GM10248 (cell line): ENCODE measurements around the gene TCF12.
"Not testable (repeated sequence)": the region's sequence is repeated elsewhere in the genome, so short reads cannot be mapped to it uniquely, and the experiment has no call there.

ENCODE experiments used
- CTCF ChIA-PET: fragments of 300-600 bp; sonication (Branson Sonifier 250); formaldehyde crosslinking; extraction: SDS; loops from one replicate; lab custom pipeline; 2021; ENCODE audit warnings: antibody characterized with exemption; lab: Yijun Ruan, JAX
- POLR2A ChIA-PET: fragments of 350-650 bp; sonication (Branson Sonifier 250); formaldehyde crosslinking; extraction: SDS; loops from one replicate; lab custom pipeline; 2020; ENCODE audit warnings: antibody characterized with exemption; lab: Yijun Ruan, JAX
- DNase-seq: peaks from one replicate; pipeline ENCODE4 v3.0.0; 2012; ENCODE audit errors: extremely low spot score
- CTCF ChIP-seq: IDR thresholded peaks from 2 replicates; pipeline ENCODE4 v1.5.1; 2012; ENCODE audit warnings: mild to moderate bottlenecking, low read depth; ENCODE audit errors: extremely low read depth, missing control alignments, control extremely low read depth

The TCF12 gene

GRCh38 chr15:57003418-57003817, 85.0 kb downstream of the TCF12 start:
- ChIA-PET CTCF (interaction anchor here (0.9 to 1.4 kb wide), 4 partner anchors 18 to 60 kb away, joined by 3 to 4 read pairs (median 3); no protein-coding TSS in a partner anchor), POLR2A (no interaction called here)
- no peak for TF ChIP-seq CTCF
- DNase-seq = no peak

DNA sequence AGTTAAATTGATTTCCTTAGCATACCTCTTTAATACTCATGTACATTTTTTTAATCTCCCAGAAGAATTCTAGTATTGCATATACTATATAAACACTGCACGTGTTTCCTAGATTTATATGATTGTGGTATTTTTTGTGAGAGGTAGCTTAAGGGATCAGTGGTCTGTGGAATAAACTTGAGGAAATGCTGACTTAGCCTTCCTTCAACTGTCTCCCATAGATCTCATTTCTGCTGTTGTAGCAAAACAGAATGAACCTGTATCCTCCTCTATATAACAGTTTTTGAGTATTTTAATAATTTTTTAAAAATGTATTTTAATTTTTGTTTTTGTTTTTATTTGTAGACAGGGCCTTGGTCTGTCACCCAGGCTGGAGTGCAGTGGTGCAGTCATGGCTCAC, 86.8 kb downstream of the TCF12 start:
- DNase-seq = no peak
- POLR2A ChIA-PET = no interaction called here
- CTCF ChIA-PET = interaction anchor here (1.9 kb wide), 1 partner anchor 12 kb away, joined by 5 read pairs; no protein-coding TSS in a partner anchor
- TF ChIP-seq CTCF = no peak

- POLR2A ChIA-PET, DNase-seq: not testable (repeated sequence)
- CTCF ChIA-PET = interaction anchor here (2.1 kb wide), 1 partner anchor 138 kb away, joined by 6 read pairs; no protein-coding TSS in a partner anchor
Measured at GRCh38 chr15:57007797-57008196, 89.4 kb downstream of the TCF12 start.

- no peak for DNase-seq
- TF ChIP-seq CTCF = no peak
- ChIA-PET POLR2A (no interaction called here), CTCF (no interaction called here)
Measured at GRCh38 chr15:57010724-57011123, 92.3 kb downstream of the TCF12 start.

GRCh38 chr15:57012556-57012955, 94.1 kb downstream of the TCF12 start:
- ChIA-PET CTCF (interaction anchor here (1.1 kb wide), 1 partner anchor 35 kb away, joined by 3 read pairs; no protein-coding TSS in a partner anchor), POLR2A (no interaction called here)
- DNase-seq = no peak
- no peak for TF ChIP-seq CTCF

DNA sequence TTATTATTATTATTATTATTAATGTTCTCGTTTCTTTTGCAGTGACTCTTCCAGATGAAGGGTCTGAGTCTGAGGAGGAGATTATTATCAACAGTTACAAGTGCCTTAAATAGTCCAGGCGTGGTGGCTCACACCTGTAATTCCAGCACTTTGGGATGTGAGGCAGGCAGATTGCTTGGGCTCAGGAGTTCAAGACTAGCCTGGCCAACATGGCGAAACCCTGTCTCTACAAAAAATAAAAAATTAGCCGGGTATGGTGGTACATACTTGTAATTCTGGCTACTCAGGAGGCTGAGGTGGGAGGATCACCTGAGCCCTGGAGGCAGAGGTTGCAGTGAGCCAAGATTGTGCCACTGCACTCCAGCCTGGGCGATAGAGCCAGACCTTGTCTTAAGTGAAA, 96.5 kb downstream of the TCF12 start:
- POLR2A ChIA-PET, CTCF ChIA-PET, DNase-seq: not testable (repeated sequence)

GRCh38 chr15:57015360-57015759, 96.9 kb downstream of the TCF12 start:
- POLR2A ChIA-PET = no interaction called here

More at GRCh38 chr15:57015360-57015759, 96.9 kb downstream of the TCF12 start:
- DNase-seq = no peak
- CTCF ChIA-PET = interaction anchor here (1.0 kb wide), 1 partner anchor 11 kb away, joined by 3 read pairs; no protein-coding TSS in a partner anchor
- TF ChIP-seq CTCF = no peak
